Stimulated activated CD8-positive, alpha-beta memory T cell treated with anti-CD3 and anti-CD28 coated beads, Interleukin-4, amount 100 ng/mL, for 48 hours (primary cell): Measurements from ENCODE around the gene CRIP1.

Source experiments
- DNase-seq: peaks from one replicate; pipeline ENCODE4 v3.0.0-alpha.2; 2020

Gene CRIP1

GRCh38 chr14:105536691-105537579 is 50.2 kb downstream of the CRIP1 start:
- no peak for DNase-seq

- DNase-seq, result peak; percentile 87
Observed at GRCh38 chr14:105537580-105538474, 51.1 kb downstream of the CRIP1 start.
